ENCODE measurements around the gene PPP2R3A. TPM values are rescaled to one million over a fixed set of nuclear protein-coding genes. Genes with fewer than 3 reads are reported as not detected.
"Not testable (repeated sequence)": the region's sequence is repeated elsewhere in the genome, so short reads cannot be mapped to it uniquely, and the experiment has no call there.

PPP2R3A gene
- total RNA-seq, 2 experiments from 2014 or later = 0.17 to 0.23 TPM

- no peak for DNase-seq
- Mint-ChIP-seq H3K4me1 (peaks cover 57% of the 10 kb centered on the region), H3K9me3 (no peaks in the 10 kb centered on the region), H3K36me3 (peaks cover 12% of the 10 kb centered on the region), H3K4me3 (no peak overlapping the region), H3K27me3 (no peaks in the 10 kb centered on the region), H3K27ac (no peak overlapping the region)
- no peak for ATAC-seq (ENCODE audit: low read depth)
- POLR2A ChIA-PET = no interaction called here
Measured at GRCh38 chr3:136184703-136185102, 219.2 kb downstream of the PPP2R3A start.

GRCh38 chr3:136186344-136186743, 220.8 kb downstream of the PPP2R3A start:
- DNase-seq (no peak), ATAC-seq (ENCODE audit: low read depth) (peak; percentile 83)
- H3K4me1 Mint-ChIP-seq = peaks cover 60% of the 10 kb centered on the region
- no peaks in the 10 kb centered on the region for H3K27me3 Mint-ChIP-seq
- POLR2A ChIA-PET = interaction anchor here (0.7 to 1.2 kb wide), 3 partner anchors 9 to 676 kb away, joined by 3 to 8 read pairs (median 3); partner anchors contain the start of genes MSL2 and NCK1
- peak overlapping the region; percentile 67 for H3K27ac Mint-ChIP-seq
- peaks cover 24% of the 10 kb centered on the region for H3K36me3 Mint-ChIP-seq
- no peaks in the 10 kb centered on the region for H3K9me3 Mint-ChIP-seq
- peak overlapping the region; percentile 29 for H3K4me3 Mint-ChIP-seq

- H3K27ac Mint-ChIP-seq = no peak overlapping the region
- H3K4me3 Mint-ChIP-seq = peak overlapping the region; percentile 17
Measured at GRCh38 chr3:136186846-136187245, 221.3 kb downstream of the PPP2R3A start.

GRCh38 chr3:136187868-136188267, 222.3 kb downstream of the PPP2R3A start:
- Mint-ChIP-seq H3K4me1 (peaks cover 62% of the 10 kb centered on the region), H3K4me3 (peak overlapping the region; percentile 35), H3K9me3 (no peaks in the 10 kb centered on the region), H3K36me3 (peaks cover 25% of the 10 kb centered on the region), H3K27ac (no peak overlapping the region), H3K27me3 (no peaks in the 10 kb centered on the region)
- POLR2A ChIA-PET = interaction anchor here (1.0 kb wide), 2 partner anchors 8 to 9 kb away, joined by 3 to 4 read pairs; partner anchors contain the start of gene MSL2
- no peak for DNase-seq
- no peak for ATAC-seq (ENCODE audit: low read depth)

More at GRCh38 chr3:136186846-136187245, 221.3 kb downstream of the PPP2R3A start:
- Mint-ChIP-seq H3K4me1 (peaks cover 64% of the 10 kb centered on the region), H3K27me3 (no peaks in the 10 kb centered on the region), H3K9me3 (no peaks in the 10 kb centered on the region), H3K36me3 (peaks cover 26% of the 10 kb centered on the region)
- DNase-seq = no peak
- POLR2A ChIA-PET = interaction anchor here (0.7 to 1.2 kb wide), 4 partner anchors 8 to 675 kb away, joined by 3 to 8 read pairs (median 3); partner anchors contain the start of genes MSL2 and NCK1
- ATAC-seq (ENCODE audit: low read depth) = no peak

- Mint-ChIP-seq H3K4me3 (no peak overlapping the region), H3K27me3 (no peaks in the 10 kb centered on the region), H3K36me3 (peaks cover 30% of the 10 kb centered on the region), H3K9me3 (no peaks in the 10 kb centered on the region), H3K27ac (no peak overlapping the region), H3K4me1 (peaks cover 56% of the 10 kb centered on the region)
- ATAC-seq (ENCODE audit: low read depth) (no peak), DNase-seq (no peak)
- POLR2A ChIA-PET = interaction anchor here (2.2 kb wide), 1 partner anchor 9 kb away, joined by 7 read pairs; no protein-coding TSS in a partner anchor
Measured at GRCh38 chr3:136189043-136189442, 223.5 kb downstream of the PPP2R3A start.

GRCh38 chr3:136189859-136190617, 224.5 kb downstream of the PPP2R3A start:
- no peak for DNase-seq
- ATAC-seq (ENCODE audit: low read depth) = no peak
- no peaks in the 10 kb centered on the region for H3K27me3 Mint-ChIP-seq
- peak overlapping the region; percentile 97 for H3K4me3 Mint-ChIP-seq
- peaks cover 38% of the 10 kb centered on the region for H3K36me3 Mint-ChIP-seq
- H3K9me3 Mint-ChIP-seq = no peaks in the 10 kb centered on the region
- peak overlapping the region; percentile 28 for H3K27ac Mint-ChIP-seq
- POLR2A ChIA-PET = interaction anchor here (2.2 kb wide), 1 partner anchor 10 kb away, joined by 7 read pairs; no protein-coding TSS in a partner anchor
- peaks cover 56% of the 10 kb centered on the region for H3K4me1 Mint-ChIP-seq

- POLR2A ChIA-PET = interaction anchor here (1.3 kb wide), 1 partner anchor 10 kb away, joined by 3 read pairs; no protein-coding TSS in a partner anchor
- Mint-ChIP-seq H3K27ac (peak overlapping the region; percentile 95), H3K4me3 (peak overlapping the region; percentile 97), H3K4me1 (peaks cover 42% of the 10 kb centered on the region), H3K36me3 (peaks cover 43% of the 10 kb centered on the region)
- H3K27me3 Mint-ChIP-seq; DNase-seq; H3K9me3 Mint-ChIP-seq; ATAC-seq (ENCODE audit: low read depth): not testable (repeated sequence)
Measured at GRCh38 chr3:136192195-136192594, 226.7 kb downstream of the PPP2R3A start.

GRCh38 chr3:136192831-136193230, 227.3 kb downstream of the PPP2R3A start:
- H3K27ac Mint-ChIP-seq = peak overlapping the region; percentile 95
- no peaks in the 10 kb centered on the region for H3K9me3 Mint-ChIP-seq
- no peaks in the 10 kb centered on the region for H3K27me3 Mint-ChIP-seq
- DNase-seq = no peak
- POLR2A ChIA-PET = interaction anchor here (5.8 kb wide), 1 partner anchor 560 kb away, joined by 76 read pairs; the partner anchor contains the start of gene STAG1
- H3K4me3 Mint-ChIP-seq = peak overlapping the region; percentile 97
- no peak for ATAC-seq (ENCODE audit: low read depth)
- H3K36me3 Mint-ChIP-seq = peaks cover 43% of the 10 kb centered on the region
- H3K4me1 Mint-ChIP-seq = peaks cover 42% of the 10 kb centered on the region

GRCh38 chr3:136193278-136194054, 227.9 kb downstream of the PPP2R3A start:
- Mint-ChIP-seq H3K4me3 (peak overlapping the region; percentile 97), H3K9me3 (no peaks in the 10 kb centered on the region), H3K27ac (peak overlapping the region; percentile 95), H3K4me1 (peaks cover 39% of the 10 kb centered on the region), H3K27me3 (no peaks in the 10 kb centered on the region), H3K36me3 (peaks cover 42% of the 10 kb centered on the region)
- no peak for ATAC-seq (ENCODE audit: low read depth)
- no peak for DNase-seq
- POLR2A ChIA-PET = interaction anchor here (0.7 to 5.8 kb wide), 2 partner anchors 61 to 559 kb away, joined by 4 to 76 read pairs; partner anchors contain the start of gene STAG1

- ATAC-seq (ENCODE audit: low read depth) = no peak
- POLR2A ChIA-PET = interaction anchor here (0.6 to 5.8 kb wide), 10 partner anchors 8 to 667 kb away, joined by 3 to 76 read pairs (median 3); partner anchors contain the start of genes NCK1 and STAG1
- peaks cover 37% of the 10 kb centered on the region for H3K36me3 Mint-ChIP-seq
- peak overlapping the region; percentile 95 for H3K27ac Mint-ChIP-seq
- peak overlapping the region; percentile 97 for H3K4me3 Mint-ChIP-seq
- H3K4me1 Mint-ChIP-seq = peaks cover 33% of the 10 kb centered on the region
- peak; percentile 59 for DNase-seq
- no peaks in the 10 kb centered on the region for H3K27me3 Mint-ChIP-seq
- H3K9me3 Mint-ChIP-seq = no peaks in the 10 kb centered on the region
Measured at GRCh38 chr3:136194409-136195257, 229.1 kb downstream of the PPP2R3A start.

GRCh38 chr3:136195258-136196063, 229.9 kb downstream of the PPP2R3A start:
- H3K27ac Mint-ChIP-seq = peak overlapping the region; percentile 96
- DNase-seq (no peak), ATAC-seq (ENCODE audit: low read depth) (peak; percentile 51)
- H3K4me1 Mint-ChIP-seq = peaks cover 29% of the 10 kb centered on the region
- peaks cover 31% of the 10 kb centered on the region for H3K36me3 Mint-ChIP-seq
- H3K4me3 Mint-ChIP-seq = peak overlapping the region; percentile 97
- no peaks in the 10 kb centered on the region for H3K9me3 Mint-ChIP-seq
- POLR2A ChIA-PET = interaction anchor here (0.6 to 5.8 kb wide), 16 partner anchors 8 to 666 kb away, joined by 3 to 76 read pairs (median 4); partner anchors contain the start of genes NCK1, PCCB and STAG1
- no peaks in the 10 kb centered on the region for H3K27me3 Mint-ChIP-seq

GRCh38 chr3:136196064-136196400, 230.5 kb downstream of the PPP2R3A start, which contains the start of gene MSL2:
Gene MSL2 (minus strand): TSS chr3:136196335. CDS start chr3:136195113, 1,222 bp downstream.
- DNase-seq = peak; percentile 86
- Mint-ChIP-seq H3K36me3 (peaks cover 25% of the 10 kb centered on the region), H3K9me3 (no peaks in the 10 kb centered on the region)

More at GRCh38 chr3:136196064-136196400, 230.5 kb downstream of the PPP2R3A start, which contains the start of gene MSL2:
- ATAC-seq (ENCODE audit: low read depth) = peak; percentile 35
- peak within 1 kb of the TSS; percentile 96 for H3K27ac Mint-ChIP-seq
- H3K4me3 Mint-ChIP-seq = peak within 1 kb of the TSS; percentile 97
- H3K27me3 Mint-ChIP-seq = no peaks in the 10 kb centered on the region
- POLR2A ChIA-PET = interaction anchor here (0.7 to 5.8 kb wide), 11 partner anchors 8 to 665 kb away, joined by 3 to 76 read pairs (median 5); partner anchors contain the start of genes NCK1, PCCB and STAG1
- H3K4me1 Mint-ChIP-seq = peaks cover 24% of the 10 kb centered on the region
